ENCODE results near the gene SEC23B.
A peak's percentile ranks its signal among the peaks of the same experiment; 100 is the strongest.
"Not testable (repeated sequence)": the region's sequence is repeated elsewhere in the genome, so short reads cannot be mapped to it uniquely, and the experiment has no call there.

Gene SEC23B

DNA sequence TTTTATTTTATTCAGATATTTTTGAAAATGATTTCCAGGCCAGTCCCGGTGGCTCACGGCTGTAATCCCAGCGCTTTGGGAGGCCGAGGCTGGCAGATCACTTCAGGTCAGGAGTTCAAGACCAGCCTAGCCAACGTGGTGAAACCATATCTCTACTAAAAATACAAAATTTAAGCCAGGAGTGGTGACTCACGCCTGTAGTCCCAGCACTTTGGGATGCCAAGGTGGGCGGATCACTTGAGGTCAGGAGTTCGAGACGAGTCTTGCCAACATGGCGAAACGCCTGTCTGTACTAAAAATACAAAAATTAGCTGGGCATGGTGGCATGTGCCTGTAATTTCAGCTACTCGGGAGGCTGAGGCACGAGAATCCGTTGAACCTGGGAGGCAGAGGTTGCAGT lies 19.0 kb downstream of the SEC23B start:
- not testable (repeated sequence) for DNase-seq (ENCODE audit: low spot score)

DNA sequence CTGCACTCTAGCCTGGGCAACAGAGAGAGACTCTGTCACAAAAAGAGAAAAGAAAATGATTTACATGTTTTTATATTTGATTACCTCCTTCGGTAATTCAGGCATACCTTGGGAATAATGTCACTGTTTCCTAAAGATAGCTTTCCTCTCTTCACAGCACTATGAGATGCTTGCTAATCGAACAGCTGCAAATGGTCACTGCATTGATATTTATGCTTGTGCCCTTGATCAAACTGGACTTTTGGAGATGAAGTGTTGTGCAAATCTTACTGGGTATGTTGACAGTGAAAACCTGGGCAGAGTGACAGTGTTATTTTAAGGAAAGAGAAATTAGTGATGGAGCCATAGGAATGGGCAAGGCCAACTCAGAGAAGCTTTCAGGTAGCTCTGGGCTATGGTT lies 19.6 kb downstream of the SEC23B start:
- no peak for DNase-seq (ENCODE audit: low spot score)

GRCh38 chr20:18527836-18528235 lies 20.1 kb downstream of the SEC23B start:
- DNase-seq (ENCODE audit: low spot score) = peak; percentile 29

- no peak for DNase-seq (ENCODE audit: low spot score)
Measured at GRCh38 chr20:18529041-18529440, 21.3 kb downstream of the SEC23B start.

- DNase-seq (ENCODE audit: low spot score) = no peak
Measured at GRCh38 chr20:18532626-18533025, 24.9 kb downstream of the SEC23B start.

DNA sequence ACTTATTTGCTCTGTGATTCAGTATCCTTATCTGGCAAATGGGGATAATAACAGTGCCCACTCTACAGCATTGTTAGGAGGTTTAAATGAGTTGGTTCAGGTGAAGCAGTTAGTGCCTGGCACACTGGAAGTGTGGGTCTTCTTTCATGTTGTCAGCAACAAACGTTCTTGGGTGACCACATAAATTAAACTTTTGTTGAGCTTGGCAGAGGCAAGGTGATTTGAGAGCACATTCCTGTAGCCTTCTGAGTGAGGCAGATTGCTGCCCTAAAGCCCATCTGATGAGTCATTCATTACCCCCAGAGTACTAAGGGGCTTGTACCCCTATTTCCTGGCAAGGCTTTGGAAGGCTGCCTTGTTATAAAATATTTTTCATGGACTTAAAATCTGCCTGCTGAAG lies 25.8 kb downstream of the SEC23B start:
- no peak for DNase-seq (ENCODE audit: low spot score)

DNA sequence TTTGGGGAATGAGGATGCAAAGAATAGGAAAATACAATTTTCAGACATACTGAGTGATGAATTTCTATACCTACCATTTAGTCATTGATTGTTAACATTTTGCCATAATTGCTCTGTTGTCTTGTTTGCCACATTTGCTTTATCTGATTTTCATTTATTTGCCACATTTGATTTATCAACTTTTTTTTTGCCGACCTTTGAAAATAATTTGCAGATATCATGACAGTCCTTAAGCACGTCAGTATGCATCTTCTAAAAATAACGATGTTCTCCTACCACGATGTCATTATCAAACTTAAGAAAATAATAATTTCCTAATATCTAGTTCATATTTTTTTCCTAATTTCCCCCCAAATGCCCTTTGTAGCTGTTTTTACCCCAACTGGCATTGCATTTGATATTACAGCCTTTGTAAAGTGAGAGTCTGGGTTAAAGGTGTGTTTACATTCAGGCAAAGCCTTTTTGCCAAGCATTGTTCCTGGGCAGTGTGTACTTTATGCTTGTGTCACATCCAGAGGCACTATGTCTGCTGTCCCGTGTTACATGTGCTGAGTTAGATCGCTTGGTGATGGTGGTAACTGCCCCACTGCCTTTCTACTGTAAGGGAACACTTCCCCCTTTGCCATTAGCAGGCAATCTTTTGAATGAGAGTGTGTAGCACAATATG lies 26.4 kb downstream of the SEC23B start:
- no peak for DNase-seq (ENCODE audit: low spot score)

- no peak for DNase-seq (ENCODE audit: low spot score)
Measured at GRCh38 chr20:18537651-18538050, 29.9 kb downstream of the SEC23B start.

GRCh38 chr20:18541741-18542140 lies 34.0 kb downstream of the SEC23B start:
- DNase-seq (ENCODE audit: low spot score) = no peak

GRCh38 chr20:18543216-18543615 lies 35.5 kb downstream of the SEC23B start:
- no peak for DNase-seq (ENCODE audit: low spot score)

- DNase-seq (ENCODE audit: low spot score) = no peak
Measured at GRCh38 chr20:18543932-18544331, 36.2 kb downstream of the SEC23B start.

DNA sequence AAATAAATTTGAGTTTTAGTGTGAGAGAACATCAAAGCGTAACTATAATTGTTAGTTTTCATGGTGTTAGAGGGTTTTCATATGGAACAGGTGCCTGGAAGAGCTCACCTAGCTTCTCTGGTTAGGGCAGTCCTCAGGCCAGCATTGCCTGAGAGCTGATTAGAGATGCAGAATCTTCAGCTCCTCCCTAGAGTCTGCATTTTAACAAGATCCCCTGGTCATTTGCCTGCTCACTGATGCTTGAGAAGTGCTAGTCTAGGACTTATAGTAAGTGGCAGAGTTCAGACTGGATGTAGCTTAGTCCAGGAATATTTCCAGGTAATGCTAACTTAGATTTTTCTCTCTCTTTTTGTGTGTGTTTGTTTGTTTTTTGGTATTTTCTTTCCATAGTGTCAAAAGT lies 37.8 kb downstream of the SEC23B start:
- DNase-seq (ENCODE audit: low spot score) = no peak

GRCh38 chr20:18548465-18548864 lies 40.7 kb downstream of the SEC23B start:
- no peak for DNase-seq (ENCODE audit: low spot score)

- DNase-seq (ENCODE audit: low spot score) = no peak
Measured at GRCh38 chr20:18553746-18554145, 46.0 kb downstream of the SEC23B start.

DNA sequence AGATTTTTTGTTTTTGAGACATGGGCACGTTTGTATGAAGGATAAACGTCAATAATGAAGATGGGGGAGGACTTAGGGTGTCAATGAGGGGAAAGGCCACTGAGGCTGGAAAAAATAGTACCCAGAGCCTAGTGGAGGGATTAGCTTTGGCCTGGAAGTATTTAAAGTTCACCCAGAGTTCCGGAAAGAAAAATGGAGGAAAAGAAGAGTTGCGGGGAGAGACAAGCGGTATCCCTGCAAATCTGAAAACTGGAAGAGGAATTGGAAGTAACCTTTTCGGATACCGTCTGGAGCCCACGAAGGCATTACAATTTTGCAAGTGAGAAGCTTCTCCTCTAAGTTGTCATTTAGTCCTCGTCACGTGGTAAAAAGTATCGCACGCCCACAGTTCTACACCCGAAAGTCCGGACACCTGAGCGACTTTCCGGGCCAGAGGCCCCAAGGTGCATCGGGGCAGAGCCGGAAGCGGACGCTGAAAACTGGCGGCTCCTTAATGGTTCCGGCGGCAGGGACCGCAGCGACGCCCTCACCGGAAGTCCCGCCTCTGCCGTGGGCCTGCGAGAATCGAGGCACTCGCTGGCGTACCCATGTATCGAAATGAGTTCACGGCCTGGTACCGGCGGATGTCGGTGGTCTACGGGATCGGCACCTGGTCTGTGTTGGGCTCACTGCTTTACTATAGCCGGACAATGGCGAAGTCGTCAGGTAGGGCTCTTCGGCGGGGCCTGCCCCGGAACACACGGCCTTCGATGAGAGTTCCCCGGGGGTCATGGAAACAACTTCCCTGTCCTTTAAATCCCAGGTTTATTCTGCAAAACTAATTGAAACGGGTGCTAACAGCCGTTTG lies 59.4 kb downstream of the SEC23B start, which contains the start of gene SMIM26:
SMIM26 (plus strand) TSS at position 541 of the 847 bp plus-strand sequence; CDS start at position 588, 47 bp downstream.
- peak; percentile 88 for DNase-seq (ENCODE audit: low spot score)

- DNase-seq (ENCODE audit: low spot score) = no peak
Measured at GRCh38 chr20:18567739-18568091, 60.0 kb downstream of the SEC23B start.

DNA sequence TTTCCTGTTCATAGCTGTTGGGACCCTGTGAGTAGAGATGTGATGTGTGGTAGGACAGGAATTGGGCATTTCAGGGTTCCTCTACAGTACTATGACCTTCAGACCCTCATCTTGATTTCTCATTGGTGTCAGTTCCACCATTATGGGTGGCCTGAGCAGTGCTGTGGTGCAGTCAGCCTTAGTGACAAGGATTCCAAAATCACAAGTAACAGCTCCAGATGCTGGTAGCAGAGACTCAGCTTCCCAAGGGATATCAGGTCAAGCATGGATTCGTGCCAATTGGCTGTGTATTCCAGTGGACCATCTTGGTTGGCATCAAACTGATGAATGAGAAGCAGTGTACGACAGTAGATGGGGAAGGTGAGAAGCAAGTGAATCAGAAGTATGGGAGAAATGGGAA lies 63.3 kb downstream of the SEC23B start:
- no peak for DNase-seq (ENCODE audit: low spot score)

DNA sequence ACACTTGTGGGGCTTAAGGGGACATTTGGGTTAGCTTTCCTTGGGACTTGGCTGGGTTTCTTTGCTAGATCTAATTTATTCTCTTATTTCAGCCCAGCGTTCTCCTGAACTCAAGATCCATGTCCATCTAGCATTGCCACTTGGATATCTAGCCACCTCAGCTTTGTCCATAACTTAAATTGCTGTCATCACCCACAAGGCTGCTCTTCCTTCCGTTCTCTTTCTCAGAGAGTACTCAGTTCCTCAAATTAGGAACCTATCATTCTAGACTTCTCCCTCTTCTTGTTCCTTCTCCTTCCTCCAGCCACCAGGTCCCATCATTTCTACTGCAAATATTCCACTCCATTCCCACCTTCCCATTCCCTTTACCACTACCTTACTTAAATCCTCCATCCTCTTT lies 63.8 kb downstream of the SEC23B start:
- no peak for DNase-seq (ENCODE audit: low spot score)

GRCh38 chr20:18577942-18578341 lies 70.2 kb downstream of the SEC23B start:
- DNase-seq (ENCODE audit: low spot score) = no peak

- no peak for DNase-seq (ENCODE audit: low spot score)
Measured at GRCh38 chr20:18578581-18578980, 70.8 kb downstream of the SEC23B start.

DNA sequence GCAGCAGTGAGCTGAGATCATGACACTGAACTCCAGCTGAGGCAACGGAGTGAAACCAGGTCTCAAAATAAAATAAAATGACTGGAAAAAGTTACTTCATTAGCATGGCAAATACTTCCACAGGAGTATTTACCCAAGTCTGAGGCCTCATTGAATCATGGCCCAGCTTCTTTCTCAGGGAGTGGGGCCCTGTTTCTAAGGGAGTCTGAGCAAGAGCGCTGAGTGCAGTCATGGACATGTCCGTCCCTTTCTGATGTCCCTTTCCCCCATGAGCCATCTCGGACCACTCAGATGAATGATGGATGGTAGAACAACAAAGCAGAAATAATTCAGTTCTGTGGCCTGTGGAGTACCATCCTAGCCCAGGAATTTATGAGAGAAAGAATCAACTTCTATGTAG lies 72.3 kb downstream of the SEC23B start:
- DNase-seq (ENCODE audit: low spot score) = no peak

- DNase-seq (ENCODE audit: low spot score) = no peak
Measured at GRCh38 chr20:18585134-18585533, 77.4 kb downstream of the SEC23B start.

Measured in hepatic stellate cell (primary cell).